B cell (primary cell): ENCODE results near the gene IFNG.

Experiments used
- EZH2 ChIP-seq: IDR thresholded peaks from 2 replicates; pipeline ENCODE4 v1.6.1; 2012; ENCODE audit warnings: borderline replicate concordance, low read depth, mild to moderate bottlenecking, moderate library complexity, low read length; ENCODE audit not compliant: insufficient read depth, poor library complexity, severe bottlenecking
- TF ChIP-seq, protein P1 (sequence below): fragments of 200-600 bp; IDR thresholded peaks from one replicate; pipeline ENCODE4 v1.8.0; 2022; ENCODE audit warnings: antibody characterized with exemption, mild to moderate bottlenecking

DNA sequence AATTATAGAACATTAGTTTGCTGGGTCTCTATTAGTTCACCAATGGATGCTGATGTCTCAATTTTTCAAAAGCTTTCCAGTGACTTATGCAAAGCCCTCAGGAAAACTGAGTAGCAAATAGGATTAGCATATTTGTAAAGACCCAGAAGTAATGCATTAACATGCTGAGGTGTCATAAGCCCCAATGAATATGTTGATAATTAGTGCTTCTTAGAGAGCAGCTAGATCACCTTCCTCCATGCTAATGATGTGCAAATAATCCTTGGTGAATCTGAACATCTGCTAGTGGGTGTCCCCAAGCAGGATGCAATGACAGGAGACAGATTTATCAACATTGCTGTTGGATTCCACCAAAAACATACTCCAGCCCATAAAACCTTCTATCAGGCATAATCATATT is 19.0 kb downstream of the IFNG start:
- TF ChIP-seq, protein P1, sequence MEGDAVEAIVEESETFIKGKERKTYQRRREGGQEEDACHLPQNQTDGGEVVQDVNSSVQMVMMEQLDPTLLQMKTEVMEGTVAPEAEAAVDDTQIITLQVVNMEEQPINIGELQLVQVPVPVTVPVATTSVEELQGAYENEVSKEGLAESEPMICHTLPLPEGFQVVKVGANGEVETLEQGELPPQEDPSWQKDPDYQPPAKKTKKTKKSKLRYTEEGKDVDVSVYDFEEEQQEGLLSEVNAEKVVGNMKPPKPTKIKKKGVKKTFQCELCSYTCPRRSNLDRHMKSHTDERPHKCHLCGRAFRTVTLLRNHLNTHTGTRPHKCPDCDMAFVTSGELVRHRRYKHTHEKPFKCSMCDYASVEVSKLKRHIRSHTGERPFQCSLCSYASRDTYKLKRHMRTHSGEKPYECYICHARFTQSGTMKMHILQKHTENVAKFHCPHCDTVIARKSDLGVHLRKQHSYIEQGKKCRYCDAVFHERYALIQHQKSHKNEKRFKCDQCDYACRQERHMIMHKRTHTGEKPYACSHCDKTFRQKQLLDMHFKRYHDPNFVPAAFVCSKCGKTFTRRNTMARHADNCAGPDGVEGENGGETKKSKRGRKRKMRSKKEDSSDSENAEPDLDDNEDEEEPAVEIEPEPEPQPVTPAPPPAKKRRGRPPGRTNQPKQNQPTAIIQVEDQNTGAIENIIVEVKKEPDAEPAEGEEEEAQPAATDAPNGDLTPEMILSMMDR = no peak
- no peak for TF ChIP-seq EZH2
